K562 (cell line): Measurements from ENCODE around the gene RNF214. TPM values are rescaled to one million over a fixed set of nuclear protein-coding genes. Genes with fewer than 3 reads are reported as not detected.
A peak's percentile ranks its signal among the peaks of the same experiment; 100 is the strongest.

Experiments used
- ATAC-seq: fragments of 200-7000 bp; cut with Tn5 transposase; 3 replicates; pipeline ENCODE4 v1.9.1; 2020; ENCODE audit warnings: moderate library complexity
- BruUV-seq: library from RNA; stranded (reverse); fragments of 400-500 nt; replicated peaks from 2 replicates; lab custom pipeline; 2021; lab: Mats Ljungman, UMichigan
- CTCF ChIA-PET: fragments of 300-600 bp; formaldehyde crosslinking; extraction: SDS; loops from one replicate; lab custom pipeline; 2021; ENCODE audit warnings: low intra/inter-chr PET ratio; lab: Yijun Ruan, JAX
- POLR2A ChIA-PET: fragments of 300-600, 350-650 bp; sonication (Branson Sonifier 250); formaldehyde crosslinking; extraction: SDS; loops from one replicate; lab custom pipeline; 2021; ENCODE audit warnings: antibody characterized with exemption, inconsistent platforms; lab: Yijun Ruan, JAX
- DNase-seq, 4 experiments: peaks; one replicate each; pipeline versions ENCODE4 v3.0.0 to v3.0.0-alpha.2; 2011 to 2018; ENCODE audit warnings: low spot score in 3 of 4, mixed read lengths in 3 of 4; ENCODE audit errors: extremely low read depth in 1 of 4
- FAIRE-seq: peaks from 2 replicates; lab custom pipeline; 2011; peaks lifted over from hg19 to GRCh38; lab: Jason Lieb, UNC
- H2AFZ ChIP-seq: 2 replicates; pipeline ENCODE4 v1.6.0; 2011; ENCODE audit warnings: low read depth, low read length, control low read depth, inconsistent platforms
- H3K27ac ChIP-seq: fragments of 200-600 bp; 3 replicates; pipeline ENCODE4 v1.8.0; 2011; ENCODE audit warnings: low read depth, mild to moderate bottlenecking, control low read depth, inconsistent platforms, low read length, moderate library complexity, mixed read lengths; ENCODE audit errors: extremely low read depth
- H3K27me3 ChIP-seq, 2 experiments: fragments of 300-600 bp in 1 of 2; 2 replicates in 1 of 2; 3 replicates in 1 of 2; pipeline versions ENCODE4 v1.6.0 to v1.8.0; 2011; ENCODE audit warnings: inconsistent platforms in 2 of 2, low read length in 2 of 2, mild to moderate bottlenecking in 1 of 2, mixed read lengths in 1 of 2, moderate library complexity in 1 of 2; ENCODE audit not compliant: control insufficient read depth in 2 of 2, insufficient read depth in 2 of 2
- H3K36me3 ChIP-seq: fragments of 300-600 bp; 3 replicates; pipeline ENCODE4 v1.8.0; 2011; ENCODE audit warnings: mild to moderate bottlenecking, low read length, inconsistent platforms; ENCODE audit not compliant: control insufficient read depth, insufficient read depth
- H3K4me1 ChIP-seq, 2 experiments: fragments of 200-600 bp in 1 of 2; replicated peaks in 1 of 2; 2 replicates in 1 of 2; 3 replicates in 1 of 2; pipeline versions ENCODE4 v1.5.1 to v1.8.0; 2011; ENCODE audit warnings: inconsistent platforms in 2 of 2, low read length in 2 of 2, mild to moderate bottlenecking in 1 of 2, mixed read lengths in 1 of 2, moderate library complexity in 1 of 2; ENCODE audit not compliant: control insufficient read depth in 2 of 2, insufficient read depth in 2 of 2
- H3K4me2 ChIP-seq: 2 replicates; pipeline ENCODE4 v1.6.1; 2011; ENCODE audit warnings: low read length, control low read depth, inconsistent platforms, mixed read lengths; ENCODE audit not compliant: insufficient read depth
- H3K4me3 ChIP-seq: fragments of 200-600 bp; sonication (generic), shearing (Covaris generic); 2 replicates; pipeline ENCODE4 v1.5.1; 2016; ENCODE audit warnings: control low read depth, inconsistent platforms
- H3K79me2 ChIP-seq: fragments of 200-600 bp; 3 replicates; pipeline ENCODE4 v1.8.0; 2011; ENCODE audit warnings: low read length, inconsistent platforms; ENCODE audit not compliant: control insufficient read depth, insufficient read depth
- H3K9ac ChIP-seq, 2 experiments: 2 replicates each; pipeline versions ENCODE4 v1.6.0 to v1.6.1; 2011; ENCODE audit warnings: low read depth in 2 of 2, low read length in 2 of 2, control low read depth in 1 of 2, inconsistent platforms in 1 of 2, mild to moderate bottlenecking in 1 of 2, mixed read lengths in 1 of 2; ENCODE audit not compliant: insufficient read depth in 1 of 2
- H3K9me1 ChIP-seq: one replicate; pipeline ENCODE4 v1.6.0; 2011; ENCODE audit warnings: inconsistent platforms, mild to moderate bottlenecking, low read length, moderate library complexity; ENCODE audit not compliant: control insufficient read depth, insufficient read depth
- H3K9me3 ChIP-seq: replicated peaks from 2 replicates; pipeline ENCODE4 v1.5.1; 2011; ENCODE audit warnings: low read depth, low read length, inconsistent platforms; ENCODE audit not compliant: control insufficient read depth, insufficient read depth
- H4K20me1 ChIP-seq: replicated peaks from 2 replicates; pipeline ENCODE4 v1.6.1; 2011; ENCODE audit warnings: low read length, inconsistent platforms, mixed read lengths; ENCODE audit not compliant: control insufficient read depth, insufficient read depth
- CBFA2T3 ChIP-seq: fragments of 450-650 bp; IDR thresholded peaks from 2 replicates; pipeline ENCODE4 v1.6.1; 2017
- CTBP1 ChIP-seq: fragments of 450-650 bp; IDR thresholded peaks from 2 replicates; pipeline ENCODE4 v1.6.1; 2016; ENCODE audit warnings: borderline replicate concordance
- EWSR1 ChIP-seq: fragments of 450-650 bp; IDR thresholded peaks from 2 replicates; pipeline ENCODE4 v1.6.1; 2018; ENCODE audit warnings: borderline replicate concordance, mild to moderate bottlenecking, low read depth, moderate library complexity; ENCODE audit not compliant: partially characterized antibody
- MYNN ChIP-seq, 2 experiments: sonication (generic); formaldehyde crosslinking in 1 of 2; IDR thresholded peaks; 2 replicates each; pipeline versions ENCODE4 v1.5.0 to v1.6.1; 2016 to 2020; ENCODE audit warnings: antibody characterized with exemption in 1 of 2, missing genetic modification reagents in 1 of 2
- NCOA6 ChIP-seq: fragments of 450-650 bp; IDR thresholded peaks from 2 replicates; pipeline ENCODE4 v1.6.1; 2017; ENCODE audit warnings: mild to moderate bottlenecking
- NCOR1 ChIP-seq: fragments of 450-650 bp; IDR thresholded peaks from 2 replicates; pipeline ENCODE4 v1.6.1; 2016; ENCODE audit warnings: mild to moderate bottlenecking, moderate library complexity
- NFIC ChIP-seq: fragments of 450-650 bp; IDR thresholded peaks from 2 replicates; pipeline ENCODE4 v1.6.1; 2017; ENCODE audit warnings: mild to moderate bottlenecking, inconsistent platforms
- NR2C1 ChIP-seq, 2 experiments: fragments of 450-650 bp; IDR thresholded peaks; 2 replicates each; pipeline ENCODE4 v1.6.1; 2017; ENCODE audit warnings: mild to moderate bottlenecking in 2 of 2, antibody characterized with exemption in 1 of 2, inconsistent platforms in 1 of 2, missing compliant biosample characterization in 1 of 2, missing genetic modification characterization in 1 of 2
- POLR2AphosphoS5 ChIP-seq: IDR thresholded peaks from 2 replicates; pipeline ENCODE4 v1.6.1; 2011; ENCODE audit warnings: mild to moderate bottlenecking, low read depth, low read length, moderate library complexity; ENCODE audit not compliant: control insufficient read depth, insufficient read depth
- PTRF ChIP-seq: fragments of 450-650 bp; IDR thresholded peaks from 2 replicates; pipeline ENCODE4 v1.6.1; 2016; ENCODE audit warnings: mild to moderate bottlenecking, missing genetic modification characterization, missing compliant biosample characterization
- RBM25 ChIP-seq: fragments of 200-400 bp; formaldehyde crosslinking; IDR thresholded peaks from 2 replicates; pipeline ENCODE4 v1.6.1; 2018; ENCODE audit warnings: low read length, low read depth, moderate library complexity; ENCODE audit not compliant: severe bottlenecking
- RCOR1 ChIP-seq, 2 experiments: IDR thresholded peaks; 2 replicates each; pipeline ENCODE4 v1.6.1; 2012; ENCODE audit warnings: low read depth in 2 of 2, low read length in 2 of 2, borderline replicate concordance in 1 of 2, improper control_type of control experiment in 1 of 2
- TEAD4 ChIP-seq, 2 experiments: sonication (generic) in 1 of 2; formaldehyde crosslinking in 1 of 2; IDR thresholded peaks; 2 replicates each; pipeline versions ENCODE4 v1.6.1 to v1.8.0; 2012 to 2022; ENCODE audit warnings: borderline replicate concordance in 1 of 2, inconsistent platforms in 1 of 2, low read length in 1 of 2, mild to moderate bottlenecking in 1 of 2, missing genetic modification reagents in 1 of 2
- YY1 ChIP-seq, 3 experiments: IDR thresholded peaks; 2 replicates each; pipeline ENCODE4 v1.6.1; 2011; ENCODE audit warnings: low read length in 2 of 3, mild to moderate bottlenecking in 2 of 3, moderate library complexity in 2 of 3, borderline replicate concordance in 1 of 3, control low read depth in 1 of 3, low read depth in 1 of 3; ENCODE audit not compliant: insufficient read depth in 3 of 3, insufficient replicate concordance in 2 of 3, control insufficient read depth in 1 of 3, insufficient read length in 1 of 3; ENCODE audit errors: extremely low read depth in 1 of 3
- ZNF699 ChIP-seq: fragments of 250-450 bp; sonication (Bioruptor Pico); IDR thresholded peaks from 2 replicates; pipeline ENCODE4 v1.8.0; 2021; ENCODE audit warnings: mild to moderate bottlenecking, moderate library complexity; ENCODE audit not compliant: insufficient replicate concordance
- ZNF766 ChIP-seq: fragments of 200-800 bp; sonication (Bioruptor generic); conservative IDR thresholded peaks from 2 replicates; pipeline ENCODE4 v1.6.1; 2016; ENCODE audit warnings: missing genetic modification characterization, missing compliant biosample characterization
- WGBS: fragments of 100-300 bp; shearing (Covaris generic); methylation state at CpG from one replicate; pipeline ENCODE4 v1.1.6; 2016; ENCODE audit warnings: low coverage, mixed read lengths; ENCODE audit not compliant: insufficient coverage; ENCODE audit errors: missing lambda C conversion rate; 5-methylcytosine and 5-hydroxymethylcytosine counted together
- in situ Hi-C: fragments of 300-500 bp; cut with MboI; formaldehyde crosslinking; loops from 4 replicates; pipeline ENCODE4 v1.15.0; 2018; ENCODE audit warnings: inconsistent platforms, mixed read lengths
- intact Hi-C: fragments of 100-400 bp; cut with micrococcal nuclease; formaldehyde crosslinking; loops from 2 replicates; pipeline ENCODE4 v1.14.2; 2022
- polyA plus RNA-seq, 8 experiments: library from polyadenylated mRNA; depleted of rRNA in 4 of 8; stranded (reverse) in 5 of 8; unstranded in 3 of 8; fragments of >200 nt; fragmentation: Nextera tagmentation in 2 of 8; fragmentation: Illumina TruSeq in 1 of 8; extraction: Ambion mirVana in 2 of 8; extraction: Trizol in 1 of 8; gene quantifications; 2 replicates each; pipeline versions ENCODE4 v1.2.1 to v1.2.3, GENCODE V29; 2011 to 2014; ENCODE audit warnings: inconsistent platforms in 1 of 8, missing spikeins in 1 of 8
- total RNA-seq, 7 experiments: library from RNA; depleted of rRNA in 6 of 7; stranded (reverse); fragments of >200 nt in 6 of 7; fragmentation: Illumina TruSeq in 2 of 7; extraction: Trizol in 2 of 7; gene quantifications; 2 replicates each; pipeline versions ENCODE4 v1.2.1 to v1.2.3, GENCODE V29; 2011 to 2021; ENCODE audit warnings: low replicate concordance in 1 of 7
- TF ChIP-seq, protein P1 (sequence below): fragments of 450-650 bp; IDR thresholded peaks from 2 replicates; pipeline ENCODE4 v1.6.1; 2016

Gene RNF214
- total and polyA plus RNA-seq, 9 of the 15 experiments (the other 6 are each of a cell fraction or from before 2014, with no cell fraction given): 6.6 to 24.8 (median 11.9) TPM

DNA sequence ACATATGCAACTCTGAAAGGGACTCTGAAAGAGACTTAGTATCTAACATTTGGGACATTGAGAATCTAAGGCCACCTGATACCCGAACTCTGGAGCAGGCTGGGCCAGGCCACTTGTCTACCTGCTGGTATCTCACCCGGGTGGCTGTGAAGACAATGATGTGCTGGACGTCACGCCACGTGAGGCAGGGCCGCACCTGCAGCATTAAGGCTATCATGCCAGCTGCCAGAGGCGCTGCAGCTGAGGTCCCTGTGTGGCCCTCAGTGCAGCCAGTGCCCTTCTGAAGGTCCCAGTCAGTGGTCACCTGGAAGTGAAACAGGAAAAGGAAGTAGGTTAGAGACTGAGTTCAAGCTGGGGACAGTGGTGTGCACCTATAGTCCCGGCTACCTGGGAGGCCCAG, 13.0 kb upstream of the RNF214 start (continued):
- TF ChIP-seq NR2C1 (IDR thresholded peaks at IDR 0.05) (peak; percentile 55; the same call in 1 of the 2 replicates), NR2C1 (tag; IDR thresholded peaks at IDR 0.05) (no peak), YY1 (IDR thresholded peaks at IDR 0.05; ENCODE audit: borderline replicate concordance in 1 of 3, control insufficient read depth in 1 of 3, extremely low read depth in 1 of 3, insufficient read depth in 3 of 3, insufficient read length in 1 of 3, insufficient replicate concordance in 2 of 3, low read depth in 1 of 3, low read length in 2 of 3) (no peak), ZNF699 (no peak), PTRF (no peak)
- TF ChIP-seq, all 486 proteins: peak for 3

DNA sequence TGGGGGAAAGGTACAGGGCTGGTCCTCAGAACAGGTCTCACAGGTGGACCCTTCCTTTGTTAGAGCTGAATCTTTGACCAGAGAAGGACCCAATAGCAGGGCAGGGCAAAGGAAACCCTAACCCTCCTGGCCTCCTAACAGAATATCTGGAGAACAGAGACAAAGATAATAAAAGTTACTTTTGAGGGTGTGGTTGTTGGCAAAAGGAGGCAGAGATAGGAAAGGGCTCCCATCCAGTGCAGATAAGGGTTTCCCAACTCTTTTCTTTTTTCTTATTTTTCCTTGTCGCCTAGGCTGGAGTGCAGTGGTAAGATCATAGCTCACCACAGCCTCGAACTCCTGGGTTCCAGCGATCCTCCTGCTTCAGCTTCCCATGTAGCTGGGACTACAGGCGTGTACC, 12.5 kb upstream of the RNF214 start:
- in situ Hi-C loops (loop anchor here (10.0 kb wide), 1 partner anchor 335 kb away; no protein-coding TSS in a partner anchor), intact Hi-C loops (no loop called here)
- no TSS peak for BruUV-seq
- Histone ChIP-seq H3K9ac (peak overlapping the region in 1 of 2 experiments; percentile 39; a peak in 1 of 4 replicates), H3K27me3 (no peaks in the 10 kb centered on the region), H4K20me1 (peaks cover 10% of the 10 kb centered on the region), H3K36me3 (peaks cover 65% of the 10 kb centered on the region), H3K27ac (peak overlapping the region; percentile 40; the same call in 2 of the 3 replicates), H3K4me3 (no peak overlapping the region), H3K79me2 (no peaks in the 10 kb centered on the region), H2AFZ (no peak overlapping the region), H3K9me1 (peaks cover 8% of the 10 kb centered on the region), H3K4me1 (peaks cover 46 to 50% of the 10 kb centered on the region in 2 experiments; a peak in 4 of 5 replicates), H3K4me2 (peak overlapping the region; percentile 27; the same call in 1 of the 2 replicates), H3K9me3 (no peaks in the 10 kb centered on the region)
- ChIA-PET POLR2A (interaction anchor here (0.6 to 3.3 kb wide), 5 partner anchors 10 to 390 kb away, joined by 3 to 20 read pairs (median 3); partner anchors contain the start of gene PCSK7), CTCF (no interaction called here)
- 16% methylated on average over 4 of the region's 4 CpGs for WGBS
- DNase-seq: peak in 2 of 4 experiments; percentile 54 to 55
- no peak for FAIRE-seq
- ATAC-seq: peak; percentile 15; the same call in 2 of the 3 replicates
- TF ChIP-seq NCOA6: no peak
- peak; percentile 68; the same call in 1 of the 2 replicates for TF ChIP-seq ZNF766 (CRISPR knock-in tag)
- no peak for TF ChIP-seq EWSR1
- 0 out of 2 replicates have a peak, but pooled peaks have one; percentile 53 for TF ChIP-seq POLR2AphosphoS5
- peak; percentile 47; the same call in 1 of the 2 replicates for TF ChIP-seq NFIC
- TF ChIP-seq RBM25: peak; percentile 29
- peak; percentile 64; the same call in 1 of the 2 replicates for TF ChIP-seq NCOR1
- peak; percentile 84 for TF ChIP-seq CBFA2T3
- peak; percentile 17; the same call in 1 of the 2 replicates for TF ChIP-seq CTBP1
- TF ChIP-seq, protein P1, sequence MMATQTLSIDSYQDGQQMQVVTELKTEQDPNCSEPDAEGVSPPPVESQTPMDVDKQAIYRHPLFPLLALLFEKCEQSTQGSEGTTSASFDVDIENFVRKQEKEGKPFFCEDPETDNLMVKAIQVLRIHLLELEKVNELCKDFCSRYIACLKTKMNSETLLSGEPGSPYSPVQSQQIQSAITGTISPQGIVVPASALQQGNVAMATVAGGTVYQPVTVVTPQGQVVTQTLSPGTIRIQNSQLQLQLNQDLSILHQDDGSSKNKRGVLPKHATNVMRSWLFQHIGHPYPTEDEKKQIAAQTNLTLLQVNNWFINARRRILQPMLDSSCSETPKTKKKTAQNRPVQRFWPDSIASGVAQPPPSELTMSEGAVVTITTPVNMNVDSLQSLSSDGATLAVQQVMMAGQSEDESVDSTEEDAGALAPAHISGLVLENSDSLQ: no peak
- peak in 1 of 2 experiments; percentile 69; a peak in 1 of 4 replicates for TF ChIP-seq RCOR1 (IDR thresholded peaks at IDR 0.05; ENCODE audit: borderline replicate concordance in 1 of 2, low read depth in 2 of 2, low read length in 2 of 2)
- TF ChIP-seq TEAD4 (IDR thresholded peaks at IDR 0.05; ENCODE audit: low read length): peak; percentile 78
- TF ChIP-seq TEAD4 (CRISPR knock-in tag; IDR thresholded peaks at IDR 0.05; ENCODE audit: borderline replicate concordance): no peak
- 0 out of 2 replicates have a peak, but pooled peaks have one; percentile 15 for TF ChIP-seq MYNN (IDR thresholded peaks at IDR 0.05)
- no peak for TF ChIP-seq MYNN (CRISPR knock-in tag; IDR thresholded peaks at IDR 0.05)
